GM18505 (cell line): ENCODE measurements around the gene C8A.

Experiments used
- ATAC-seq: cut with Tn5 transposase; IDR thresholded peaks from one replicate; pipeline ENCODE4 v1.9.1; 2021; ENCODE audit not compliant: unreplicated experiment
- POLR2A ChIP-seq: IDR thresholded peaks from 4 replicates; pipeline ENCODE4 v1.6.1; 2011; ENCODE audit warnings: borderline replicate concordance; ENCODE audit not compliant: insufficient read depth, insufficient read length; ENCODE audit errors: extremely low read depth

C8A gene

GRCh38 chr1:56934430-56935060 lies 79.9 kb downstream of the C8A start:
- ATAC-seq = no peak
- no peak for TF ChIP-seq POLR2A

- ATAC-seq = no peak
- no peak for TF ChIP-seq POLR2A
Observed at GRCh38 chr1:56938646-56939045, 84.0 kb downstream of the C8A start.

GRCh38 chr1:56939209-56939608 lies 84.6 kb downstream of the C8A start:
- TF ChIP-seq POLR2A = no peak
- no peak for ATAC-seq

- no peak for TF ChIP-seq POLR2A
- no peak for ATAC-seq
Observed at GRCh38 chr1:56940039-56940438, 85.4 kb downstream of the C8A start.

- ATAC-seq = no peak
- TF ChIP-seq POLR2A = no peak
Observed at GRCh38 chr1:56948403-56949023, 93.9 kb downstream of the C8A start.

GRCh38 chr1:56952501-56952900 lies 97.9 kb downstream of the C8A start:
- no peak for TF ChIP-seq POLR2A

GRCh38 chr1:56953386-56953785 lies 98.8 kb downstream of the C8A start:
- no peak for ATAC-seq
- no peak for TF ChIP-seq POLR2A

More at GRCh38 chr1:56952501-56952900, 97.9 kb downstream of the C8A start:
- no peak for ATAC-seq

GRCh38 chr1:56954664-56955063 lies 100.1 kb downstream of the C8A start:
- no peak for TF ChIP-seq POLR2A
- ATAC-seq = no peak

GRCh38 chr1:56957931-56958330 lies 103.3 kb downstream of the C8A start:
- no peak for ATAC-seq
- TF ChIP-seq POLR2A = no peak

GRCh38 chr1:56958526-56958925 lies 103.9 kb downstream of the C8A start:
- no peak for ATAC-seq
- TF ChIP-seq POLR2A = no peak

- TF ChIP-seq POLR2A = no peak
- no peak for ATAC-seq
Observed at GRCh38 chr1:56961426-56961825, 106.8 kb downstream of the C8A start.

GRCh38 chr1:56963667-56964066 lies 109.1 kb downstream of the C8A start:
- ATAC-seq = no peak
- TF ChIP-seq POLR2A = no peak

GRCh38 chr1:56964349-56965017 lies 109.9 kb downstream of the C8A start:
- no peak for ATAC-seq
- TF ChIP-seq POLR2A = no peak

- no peak for TF ChIP-seq POLR2A
- ATAC-seq = no peak
Observed at GRCh38 chr1:56965191-56965590, 110.6 kb downstream of the C8A start.
